SH-SY5Y (cell line): Measurements from ENCODE around the gene PRPF4.

Experiments used
- GATA2 ChIP-seq: IDR thresholded peaks from 2 replicates; pipeline ENCODE4 v1.6.1; 2011; ENCODE audit warnings: mild to moderate bottlenecking, low read depth, low read length
- GATA3 ChIP-seq: IDR thresholded peaks from 2 replicates; pipeline ENCODE4 v1.6.1; 2011; ENCODE audit warnings: low read depth, mild to moderate bottlenecking, low read length, moderate library complexity

- TF ChIP-seq GATA2: no peak
- no peak for TF ChIP-seq GATA3
Observed at GRCh38 chr9:113228130-113228665, 47.3 kb upstream of the PRPF4 start.
